ENCODE measurements around the gene CCDC28A.

Gene CCDC28A

GRCh38 chr6:138832182-138832581, 58.6 kb downstream of the CCDC28A start:
- Histone ChIP-seq H3K27me3 (ENCODE audit: control insufficient read depth, insufficient read depth, low read length, poor library complexity, severe bottlenecking) (no peaks in the 10 kb centered on the region), H3K27ac (ENCODE audit: insufficient read depth, low read depth, low read length, poor library complexity, severe bottlenecking) (no peak overlapping the region), H3K36me3 (ENCODE audit: control insufficient read depth, insufficient read depth, low read length) (no peaks in the 10 kb centered on the region), H3K4me3 (ENCODE audit: insufficient read depth, low read depth, low read length) (no peak overlapping the region), H3K9me3 (ENCODE audit: control insufficient read depth, low read length) (no peaks in the 10 kb centered on the region), H3K4me1 (ENCODE audit: control insufficient read depth, insufficient read depth, low read length) (no peaks in the 10 kb centered on the region)
- 86 to 97% methylated on average over 2 of the region's 2 CpGs for WGBS, 2 experiments

GRCh38 chr6:138833816-138834539, 60.4 kb downstream of the CCDC28A start:
- Histone ChIP-seq H3K27ac (ENCODE audit: insufficient read depth, low read depth, low read length, poor library complexity, severe bottlenecking) (no peak overlapping the region), H3K27me3 (ENCODE audit: control insufficient read depth, insufficient read depth, low read length, poor library complexity, severe bottlenecking) (no peaks in the 10 kb centered on the region), H3K4me3 (ENCODE audit: insufficient read depth, low read depth, low read length) (no peak overlapping the region), H3K9me3 (ENCODE audit: control insufficient read depth, low read length) (no peaks in the 10 kb centered on the region), H3K4me1 (ENCODE audit: control insufficient read depth, insufficient read depth, low read length) (no peaks in the 10 kb centered on the region), H3K36me3 (ENCODE audit: control insufficient read depth, insufficient read depth, low read length) (no peaks in the 10 kb centered on the region)
- 87 to 95% methylated on average over 3 to 4 of the region's 4 CpGs for WGBS, 2 experiments

- Histone ChIP-seq H3K27ac (ENCODE audit: insufficient read depth, low read depth, low read length, poor library complexity, severe bottlenecking) (no peak overlapping the region), H3K36me3 (ENCODE audit: control insufficient read depth, insufficient read depth, low read length) (no peaks in the 10 kb centered on the region), H3K27me3 (ENCODE audit: control insufficient read depth, insufficient read depth, low read length, poor library complexity, severe bottlenecking) (no peaks in the 10 kb centered on the region), H3K4me3 (ENCODE audit: insufficient read depth, low read depth, low read length) (no peak overlapping the region), H3K9me3 (ENCODE audit: control insufficient read depth, low read length) (no peaks in the 10 kb centered on the region), H3K4me1 (ENCODE audit: control insufficient read depth, insufficient read depth, low read length) (no peaks in the 10 kb centered on the region)
- 88 to 95% methylated on average over 6 of the region's 6 CpGs for WGBS, 2 experiments
Observed at GRCh38 chr6:138837246-138837645, 63.7 kb downstream of the CCDC28A start.

Data from ectodermal cell (in vitro differentiated cells).